Activated T-cell treated with anti-CD3 and anti-CD28 coated beads, Interleukin-2, amount 50 U/mL, for 72 hours (primary cell): ENCODE data around the gene PALLD. TPM values are rescaled to one million over a fixed set of nuclear protein-coding genes. Genes with fewer than 3 reads are reported as not detected.

Source experiments
- ATAC-seq, 2 donors: fragments of 150-1000 bp; cut with Tn5 transposase; replicated peaks in 1 of 2; 2 replicates each; pipeline ENCODE4 v1.10.0; 2021; ENCODE audit warnings: moderate library complexity in 2 of 2, mild to moderate bottlenecking in 1 of 2
- DNase-seq, 2 donors: peaks; one replicate each; pipeline ENCODE4 v3.0.0; 2021 to 2022; ENCODE audit warnings: mixed read lengths in 1 of 2
- H3K27ac Mint-ChIP-seq: one replicate; pipeline ENCODE4 v1.8.0; 2022; ENCODE audit warnings: mild to moderate bottlenecking, moderate library complexity, mixed read lengths
- H3K27me3 Mint-ChIP-seq: one replicate; pipeline ENCODE4 v1.8.0; 2022; ENCODE audit warnings: low read depth, mixed read lengths
- H3K36me3 Mint-ChIP-seq, 2 donors: one replicate each; pipeline ENCODE4 v1.8.0; 2022; ENCODE audit warnings: mixed read lengths in 2 of 2, mild to moderate bottlenecking in 1 of 2; ENCODE audit not compliant: insufficient read depth in 2 of 2
- H3K4me1 Mint-ChIP-seq: one replicate; pipeline ENCODE4 v1.8.0; 2022; ENCODE audit warnings: low read depth, mixed read lengths
- H3K4me3 Mint-ChIP-seq, 2 donors: one replicate each; pipeline ENCODE4 v1.8.0; 2022; ENCODE audit warnings: mild to moderate bottlenecking in 2 of 2, mixed read lengths in 2 of 2, moderate library complexity in 2 of 2
- H3K9me3 Mint-ChIP-seq, 2 donors: one replicate each; pipeline ENCODE4 v1.8.0; 2022; ENCODE audit warnings: mixed read lengths in 2 of 2
- total RNA-seq, 2 donors: library from RNA; stranded (reverse); gene quantifications; one replicate each; pipeline ENCODE4 v1.2.3, GENCODE V29; 2022

PALLD gene
- total RNA-seq, 2 donors from 2014 or later, result 13.5 to 16.7 TPM

- no peaks in the 10 kb centered on the region for H3K36me3 Mint-ChIP-seq
- H3K27ac Mint-ChIP-seq, result no peak overlapping the region
- no peaks in the 10 kb centered on the region for H3K9me3 Mint-ChIP-seq
- peaks cover 27% of the 10 kb centered on the region for H3K4me1 Mint-ChIP-seq
- DNase-seq, result no peak
- peak overlapping the region in 1 of 2 donors; percentile 15 for H3K4me3 Mint-ChIP-seq
- ATAC-seq, result no peak
- peaks cover 31% of the 10 kb centered on the region for H3K27me3 Mint-ChIP-seq
These were observed 352.3 kb downstream of the PALLD start for GRCh38 chr4:168849030-168849675.

DNA sequence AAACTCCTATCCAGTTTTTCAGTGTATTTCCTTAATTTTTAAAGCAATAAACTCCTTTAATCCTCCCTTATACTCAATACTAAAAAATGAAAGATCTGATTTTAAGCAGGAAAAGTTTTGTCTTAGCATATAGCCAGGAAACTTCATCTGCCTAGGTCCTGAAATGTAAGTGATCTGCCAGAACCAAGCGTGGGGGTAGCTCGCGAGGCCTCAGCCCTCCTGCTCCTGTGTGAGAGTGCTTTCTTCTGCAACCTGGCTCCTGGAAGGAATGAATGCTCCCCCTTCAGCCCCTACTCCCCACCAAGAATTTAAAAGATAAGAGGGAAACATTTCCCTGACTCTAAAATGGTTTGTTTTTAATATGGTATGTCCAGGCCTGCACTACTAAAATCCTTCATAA lies 353.1 kb downstream of the PALLD start:
- peaks cover 28% of the 10 kb centered on the region for H3K27me3 Mint-ChIP-seq
- DNase-seq (no peak), ATAC-seq (no peak)
- H3K9me3 Mint-ChIP-seq, result no peaks in the 10 kb centered on the region
- no peaks in the 10 kb centered on the region for H3K36me3 Mint-ChIP-seq
- H3K27ac Mint-ChIP-seq, result no peak overlapping the region
- H3K4me3 Mint-ChIP-seq, result no peak overlapping the region
- peaks cover 31% of the 10 kb centered on the region for H3K4me1 Mint-ChIP-seq

DNA sequence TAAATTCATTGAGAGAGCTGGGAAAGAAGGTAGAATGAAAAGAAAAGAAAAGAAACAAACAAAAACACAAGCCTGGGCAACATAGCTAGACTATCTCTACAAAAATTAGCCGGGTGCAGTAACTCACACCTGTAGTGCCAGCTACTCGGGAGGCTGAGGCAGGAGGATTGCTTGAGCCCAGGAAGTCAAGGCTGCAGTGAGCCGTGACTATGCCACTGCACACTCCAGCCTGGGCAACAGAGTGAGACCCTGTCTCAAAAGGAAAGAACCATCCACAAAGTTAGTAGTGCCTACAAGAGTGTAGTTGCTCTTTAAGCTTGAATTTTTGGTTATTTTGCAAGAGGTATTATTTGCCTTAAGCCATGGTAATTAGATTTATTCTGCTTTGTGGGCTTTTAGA lies 355.5 kb downstream of the PALLD start:
- Mint-ChIP-seq H3K9me3 (peaks cover 0 to 3% of the 10 kb centered on the region in 2 donors), H3K4me3 (no peak overlapping the region), H3K27ac (no peak overlapping the region), H3K4me1 (peaks cover 31% of the 10 kb centered on the region), H3K36me3 (peaks cover 0 to 2% of the 10 kb centered on the region in 2 donors), H3K27me3 (peaks cover 35% of the 10 kb centered on the region)
- no peak for DNase-seq
- no peak for ATAC-seq

DNA sequence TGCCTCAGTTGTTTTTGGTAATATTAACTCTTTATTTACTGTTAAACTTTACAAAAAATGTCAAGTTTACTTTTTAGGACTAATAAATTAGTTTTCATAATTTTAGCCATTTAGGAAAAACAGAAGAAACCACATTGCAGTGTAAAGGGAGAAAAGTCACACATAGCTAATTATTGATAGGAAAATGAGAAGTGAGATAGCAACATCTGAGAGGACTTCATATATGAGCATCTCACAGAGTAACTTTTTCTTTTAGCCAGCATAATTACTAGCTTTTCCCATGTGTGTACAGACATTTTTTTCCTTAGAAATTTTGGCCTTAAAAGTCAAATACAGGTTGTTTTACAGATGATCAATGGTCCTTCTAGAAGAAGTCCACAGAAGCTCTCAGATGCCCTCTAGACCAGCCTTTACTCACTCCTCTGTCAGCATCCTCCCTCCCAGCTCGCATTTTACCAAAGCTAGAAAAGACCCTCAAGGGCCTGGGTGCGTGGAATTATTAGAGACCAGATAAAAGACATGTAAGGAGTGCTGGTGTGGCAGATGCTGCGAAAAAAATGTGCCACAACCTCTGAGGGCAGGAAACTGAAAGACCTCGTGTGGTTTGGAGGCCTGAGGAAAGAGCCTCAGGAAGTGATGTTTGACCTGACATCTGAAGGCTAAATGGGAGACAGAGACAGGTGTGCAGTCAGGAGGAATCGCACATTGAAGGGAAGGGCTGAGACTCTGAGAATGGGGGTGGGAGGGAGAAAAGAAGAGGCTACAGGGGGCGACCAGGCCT lies 356.3 kb downstream of the PALLD start:
- H3K27me3 Mint-ChIP-seq, result peaks cover 35% of the 10 kb centered on the region
- DNase-seq (no peak), ATAC-seq (no peak)
- H3K4me1 Mint-ChIP-seq, result peaks cover 30% of the 10 kb centered on the region
- peak overlapping the region; percentile 13 to 31 for H3K4me3 Mint-ChIP-seq
- no peak overlapping the region for H3K27ac Mint-ChIP-seq
- H3K9me3 Mint-ChIP-seq, result peaks cover 0 to 3% of the 10 kb centered on the region in 2 donors
- H3K36me3 Mint-ChIP-seq, result peaks cover 0 to 2% of the 10 kb centered on the region in 2 donors

- Mint-ChIP-seq H3K27ac (no peak overlapping the region), H3K36me3 (peaks cover 0 to 2% of the 10 kb centered on the region in 2 donors), H3K9me3 (peaks cover 0 to 3% of the 10 kb centered on the region in 2 donors), H3K4me1 (peaks cover 24% of the 10 kb centered on the region), H3K4me3 (peak overlapping the region in 1 of 2 donors; percentile 13), H3K27me3 (peaks cover 33% of the 10 kb centered on the region)
- ATAC-seq (no peak), DNase-seq (no peak)
These were observed 356.9 kb downstream of the PALLD start for GRCh38 chr4:168853770-168854169.

DNA sequence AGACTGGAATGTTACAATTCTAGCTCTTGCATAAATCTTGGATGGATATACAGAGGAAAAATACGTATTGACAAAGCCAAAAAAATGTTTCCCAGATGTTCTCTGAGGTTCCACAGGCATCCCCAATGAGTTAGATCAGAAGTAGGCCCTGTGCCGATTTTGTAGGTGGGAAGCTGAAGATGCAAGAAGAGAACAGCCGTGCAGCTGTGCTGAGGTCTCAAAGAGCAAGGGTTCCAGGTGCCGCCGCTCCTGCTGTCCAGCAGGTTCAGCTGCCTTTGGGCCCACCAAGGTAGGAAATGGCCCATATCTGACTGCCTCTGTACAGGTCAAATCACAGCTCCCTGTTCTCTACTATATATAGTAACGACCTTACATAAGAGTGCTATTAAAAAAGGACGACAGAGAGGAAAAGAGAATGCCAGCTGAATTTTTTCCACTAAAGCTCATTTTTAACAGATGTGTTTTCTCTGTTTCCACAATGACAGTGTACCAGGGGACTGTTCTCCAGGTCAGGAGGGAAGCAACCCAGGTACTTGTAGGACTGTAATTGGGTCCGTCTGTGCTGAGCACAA lies 357.6 kb downstream of the PALLD start:
- DNase-seq (no peak), ATAC-seq (no peak)
- Mint-ChIP-seq H3K4me1 (peaks cover 17% of the 10 kb centered on the region), H3K9me3 (peaks cover 0 to 3% of the 10 kb centered on the region in 2 donors), H3K27me3 (peaks cover 26% of the 10 kb centered on the region), H3K4me3 (no peak overlapping the region), H3K27ac (no peak overlapping the region), H3K36me3 (peaks cover 0 to 2% of the 10 kb centered on the region in 2 donors)

DNA sequence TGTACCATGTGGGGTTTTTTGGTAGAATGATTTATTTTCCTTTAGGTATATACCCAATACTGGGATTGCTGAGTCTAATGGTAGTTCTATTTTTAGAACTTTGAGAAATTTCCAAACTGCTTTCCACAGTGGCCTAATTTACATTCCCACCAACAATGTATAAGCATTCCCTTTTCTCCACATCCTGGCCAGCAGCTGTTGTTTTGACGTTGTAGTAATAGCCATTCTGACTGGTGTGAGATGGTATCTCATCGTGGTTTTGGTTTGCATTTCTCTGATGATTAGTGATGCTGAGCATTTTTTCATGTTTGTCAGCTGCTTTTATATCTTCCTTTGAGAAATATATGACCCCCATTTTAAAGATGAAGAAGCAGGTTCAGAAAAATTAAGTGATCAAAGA lies 359.5 kb downstream of the PALLD start:
- ATAC-seq, result no peak
- Mint-ChIP-seq H3K27ac (no peak overlapping the region), H3K36me3 (peaks cover 0 to 4% of the 10 kb centered on the region in 2 donors), H3K4me3 (no peak overlapping the region), H3K4me1 (peaks cover 29% of the 10 kb centered on the region), H3K9me3 (peaks cover 0 to 3% of the 10 kb centered on the region in 2 donors), H3K27me3 (peaks cover 21% of the 10 kb centered on the region)
- DNase-seq, result no peak

GRCh38 chr4:168857009-168857408 lies 360.2 kb downstream of the PALLD start:
- ATAC-seq (no peak), DNase-seq (no peak)
- H3K4me3 Mint-ChIP-seq, result no peak overlapping the region
- peaks cover 0 to 3% of the 10 kb centered on the region in 2 donors for H3K9me3 Mint-ChIP-seq
- no peak overlapping the region for H3K27ac Mint-ChIP-seq
- peaks cover 29% of the 10 kb centered on the region for H3K4me1 Mint-ChIP-seq
- H3K27me3 Mint-ChIP-seq, result peaks cover 21% of the 10 kb centered on the region
- peaks cover 0 to 4% of the 10 kb centered on the region in 2 donors for H3K36me3 Mint-ChIP-seq

- ATAC-seq, result no peak
- no peak for DNase-seq
- H3K4me1 Mint-ChIP-seq, result peaks cover 36% of the 10 kb centered on the region
- no peak overlapping the region for H3K27ac Mint-ChIP-seq
- peaks cover 3 to 4% of the 10 kb centered on the region in 2 donors for H3K36me3 Mint-ChIP-seq
- no peak overlapping the region for H3K4me3 Mint-ChIP-seq
- peaks cover 0 to 3% of the 10 kb centered on the region in 2 donors for H3K9me3 Mint-ChIP-seq
- H3K27me3 Mint-ChIP-seq, result peaks cover 21% of the 10 kb centered on the region
These were observed 360.9 kb downstream of the PALLD start for GRCh38 chr4:168857546-168858314.

GRCh38 chr4:168859100-168859499 lies 362.2 kb downstream of the PALLD start:
- Mint-ChIP-seq H3K4me3 (no peak overlapping the region), H3K27me3 (peaks cover 10% of the 10 kb centered on the region), H3K9me3 (peaks cover 0 to 3% of the 10 kb centered on the region in 2 donors), H3K36me3 (peaks cover 6% of the 10 kb centered on the region in 2 donors), H3K27ac (no peak overlapping the region), H3K4me1 (peaks cover 38% of the 10 kb centered on the region)
- ATAC-seq (no peak), DNase-seq (no peak)

- Mint-ChIP-seq H3K36me3 (peaks cover 6% of the 10 kb centered on the region in 2 donors), H3K9me3 (peaks cover 0 to 3% of the 10 kb centered on the region in 2 donors), H3K4me1 (peaks cover 40% of the 10 kb centered on the region), H3K27me3 (peaks cover 8% of the 10 kb centered on the region), H3K27ac (peak overlapping the region; percentile 51), H3K4me3 (peak overlapping the region; percentile 66 to 81)
- DNase-seq, result peak; percentile 18 to 26
- ATAC-seq, result peak; percentile 55 to 64
These were observed 363.2 kb downstream of the PALLD start for GRCh38 chr4:168859888-168860694.

DNA sequence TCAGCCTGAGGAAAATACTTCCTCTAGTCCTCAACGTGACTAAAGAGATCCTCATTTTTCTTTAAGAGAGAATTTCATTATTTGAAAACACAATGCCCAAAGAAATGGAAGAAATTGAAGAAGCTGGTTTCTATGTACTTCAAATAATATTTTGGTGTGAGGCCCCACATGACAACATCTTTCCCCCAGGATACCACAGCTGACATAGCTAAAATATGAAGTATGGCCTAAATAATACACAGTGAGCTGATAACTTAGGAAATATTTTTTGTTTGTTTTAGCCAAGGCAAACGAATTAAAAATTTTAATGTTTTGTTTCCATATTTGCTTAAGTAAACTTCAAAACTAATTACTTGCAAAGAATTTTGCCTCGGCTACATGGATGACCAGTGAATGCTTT lies 364.0 kb downstream of the PALLD start:
- H3K4me1 Mint-ChIP-seq, result peaks cover 40% of the 10 kb centered on the region
- H3K9me3 Mint-ChIP-seq, result peaks cover 0 to 3% of the 10 kb centered on the region in 2 donors
- no peak for DNase-seq
- H3K4me3 Mint-ChIP-seq, result peak overlapping the region in 1 of 2 donors; percentile 81
- ATAC-seq, result no peak
- H3K36me3 Mint-ChIP-seq, result peaks cover 6 to 8% of the 10 kb centered on the region in 2 donors
- H3K27ac Mint-ChIP-seq, result no peak overlapping the region
- peaks cover under 1% of the 10 kb centered on the region for H3K27me3 Mint-ChIP-seq
